HEK293 (cell line): Measurements from ENCODE around the gene AHRR.

Source experiments
- CTCF ChIA-PET: fragments of 350-600 bp; formaldehyde crosslinking; extraction: SDS; loops from one replicate; lab custom pipeline; 2021; ENCODE audit warnings: antibody characterized with exemption; lab: Yijun Ruan, JAX
- POLR2A ChIA-PET: fragments of 300-600 bp; formaldehyde crosslinking; extraction: SDS; loops from one replicate; lab custom pipeline; 2020; ENCODE audit warnings: antibody characterized with exemption, inconsistent platforms; lab: Yijun Ruan, JAX
- H3K27ac ChIP-seq: fragments of 200-500 bp; sonication (Bioruptor generic); 2 replicates; pipeline ENCODE4 v1.5.1; 2014; ENCODE audit warnings: low read depth, low read length, control low read depth, inconsistent platforms; ENCODE audit errors: extremely low read depth
- H3K36me3 ChIP-seq, 2 experiments: fragments of 200-500 bp in 1 of 2; sonication (Bioruptor generic) in 1 of 2; 1 replicate in 1 of 2; 2 replicates in 1 of 2; pipeline ENCODE4 v1.5.1; 2014 to 2017; ENCODE audit warnings: inconsistent platforms in 2 of 2, low read length in 2 of 2; ENCODE audit not compliant: control insufficient read depth in 2 of 2, insufficient read depth in 1 of 2
- H3K4me1 ChIP-seq: fragments of 200-500 bp; sonication (Bioruptor generic); 2 replicates; pipeline ENCODE4 v1.5.1; 2014; ENCODE audit warnings: mild to moderate bottlenecking, low read length, inconsistent platforms; ENCODE audit not compliant: control insufficient read depth, insufficient read depth
- H3K4me3 ChIP-seq: 2 replicates; pipeline ENCODE4 v1.5.1; 2011; ENCODE audit warnings: low read depth, mild to moderate bottlenecking, control low read depth, low read length, moderate library complexity
- H3K9me3 ChIP-seq: fragments of 200-500 bp; sonication (Bioruptor generic); 2 replicates; pipeline ENCODE4 v1.5.1; 2014; ENCODE audit warnings: low read depth, low read length, inconsistent platforms; ENCODE audit not compliant: control insufficient read depth, insufficient read depth
- FEZF1 ChIP-seq: fragments of 450-650 bp; formaldehyde crosslinking; IDR thresholded peaks from 2 replicates; pipeline ENCODE4 v1.5.1; 2016; ENCODE audit warnings: missing biosample characterization, missing genetic modification characterization
- GLIS1 ChIP-seq: fragments of 450-650 bp; formaldehyde crosslinking; IDR thresholded peaks from 2 replicates; pipeline ENCODE4 v1.5.1; 2016; ENCODE audit warnings: missing biosample characterization, missing genetic modification characterization
- GLIS2 ChIP-seq: fragments of 450-650 bp; formaldehyde crosslinking; IDR thresholded peaks from 2 replicates; pipeline ENCODE4 v1.5.1; 2016; ENCODE audit warnings: missing biosample characterization, missing genetic modification characterization
- KLF1 ChIP-seq: fragments of 450-650 bp; formaldehyde crosslinking; IDR thresholded peaks from 2 replicates; pipeline ENCODE4 v1.5.1; 2016; ENCODE audit warnings: missing biosample characterization, missing genetic modification characterization
- KLF17 ChIP-seq: fragments of 450-650 bp; formaldehyde crosslinking; IDR thresholded peaks from 2 replicates; pipeline ENCODE4 v1.5.1; 2016; ENCODE audit warnings: missing biosample characterization, missing genetic modification characterization
- MZF1 ChIP-seq: fragments of 450-650 bp; formaldehyde crosslinking; IDR thresholded peaks from 2 replicates; pipeline ENCODE4 v1.5.1; 2017; ENCODE audit warnings: missing biosample characterization, missing genetic modification characterization, borderline replicate concordance
- REPIN1 ChIP-seq: fragments of 450-650 bp; formaldehyde crosslinking; IDR thresholded peaks from 2 replicates; pipeline ENCODE4 v1.5.1; 2017; ENCODE audit warnings: missing biosample characterization, missing genetic modification characterization, low read depth
- ZBTB21 ChIP-seq: fragments of 450-650 bp; formaldehyde crosslinking; IDR thresholded peaks from 2 replicates; pipeline ENCODE4 v1.5.1; 2017; ENCODE audit warnings: missing biosample characterization, missing genetic modification characterization
- ZBTB48 ChIP-seq: fragments of 450-650 bp; formaldehyde crosslinking; IDR thresholded peaks from 2 replicates; pipeline ENCODE4 v1.5.1; 2016; ENCODE audit warnings: missing biosample characterization, missing genetic modification characterization
- ZBTB49 ChIP-seq: fragments of 450-650 bp; formaldehyde crosslinking; IDR thresholded peaks from 2 replicates; pipeline ENCODE4 v1.5.1; 2016; ENCODE audit warnings: missing biosample characterization, missing genetic modification characterization, low read depth
- ZBTB6 ChIP-seq: fragments of 450-650 bp; formaldehyde crosslinking; IDR thresholded peaks from 2 replicates; pipeline ENCODE4 v1.5.1; 2017; ENCODE audit warnings: missing biosample characterization, missing genetic modification characterization
- ZBTB7A ChIP-seq: fragments of 450-650 bp; formaldehyde crosslinking; IDR thresholded peaks from 2 replicates; pipeline ENCODE4 v1.5.1; 2016; ENCODE audit warnings: low read depth, missing biosample characterization, missing genetic modification characterization
- ZFP3 ChIP-seq: fragments of 450-650 bp; formaldehyde crosslinking; IDR thresholded peaks from 2 replicates; pipeline ENCODE4 v1.5.1; 2016; ENCODE audit warnings: low read depth, missing biosample characterization, missing genetic modification characterization
- ZFP41 ChIP-seq: fragments of 450-650 bp; formaldehyde crosslinking; IDR thresholded peaks from 2 replicates; pipeline ENCODE4 v1.5.1; 2016; ENCODE audit warnings: missing biosample characterization, missing genetic modification characterization, borderline replicate concordance
- ZNF133 ChIP-seq: fragments of 450-650 bp; formaldehyde crosslinking; IDR thresholded peaks from 2 replicates; pipeline ENCODE4 v1.5.1; 2016; ENCODE audit warnings: missing biosample characterization, missing genetic modification characterization
- ZNF140 ChIP-seq: fragments of 450-650 bp; formaldehyde crosslinking; IDR thresholded peaks from 2 replicates; pipeline ENCODE4 v1.5.1; 2016; ENCODE audit warnings: missing biosample characterization, missing genetic modification characterization
- ZNF146 ChIP-seq: fragments of 450-650 bp; formaldehyde crosslinking; IDR thresholded peaks from 2 replicates; pipeline ENCODE4 v1.5.1; 2016; ENCODE audit warnings: missing biosample characterization, missing genetic modification characterization
- ZNF157 ChIP-seq: fragments of 450-650 bp; formaldehyde crosslinking; IDR thresholded peaks from 2 replicates; pipeline ENCODE4 v1.5.1; 2016; ENCODE audit warnings: missing biosample characterization, missing genetic modification characterization
- ZNF214 ChIP-seq: fragments of 450-650 bp; formaldehyde crosslinking; IDR thresholded peaks from 2 replicates; pipeline ENCODE4 v1.5.1; 2017; ENCODE audit warnings: missing biosample characterization, mild to moderate bottlenecking, missing genetic modification characterization, borderline replicate concordance
- ZNF341 ChIP-seq: fragments of 450-650 bp; formaldehyde crosslinking; IDR thresholded peaks from 2 replicates; pipeline ENCODE4; 2016; ENCODE audit warnings: low read depth, missing biosample characterization, missing genetic modification characterization
- ZNF37A ChIP-seq: fragments of 450-650 bp; IDR thresholded peaks from 2 replicates; pipeline ENCODE4 v1.5.1; 2018; ENCODE audit warnings: missing biosample characterization, missing genetic modification characterization
- ZNF514 ChIP-seq: fragments of 450-650 bp; formaldehyde crosslinking; IDR thresholded peaks from 2 replicates; pipeline ENCODE4 v1.5.1; 2016; ENCODE audit warnings: missing biosample characterization, missing genetic modification characterization
- ZNF558 ChIP-seq: fragments of 450-650 bp; formaldehyde crosslinking; IDR thresholded peaks from 2 replicates; pipeline ENCODE4 v1.5.1; 2016; ENCODE audit warnings: missing biosample characterization, missing genetic modification characterization
- ZNF600 ChIP-seq: fragments of 450-650 bp; formaldehyde crosslinking; IDR thresholded peaks from 2 replicates; pipeline ENCODE4 v1.5.1; 2016; ENCODE audit warnings: missing biosample characterization, missing genetic modification characterization
- ZNF610 ChIP-seq: fragments of 450-650 bp; formaldehyde crosslinking; IDR thresholded peaks from 2 replicates; pipeline ENCODE4 v1.5.1; 2016; ENCODE audit warnings: missing biosample characterization, missing genetic modification characterization, borderline replicate concordance
- ZNF660 ChIP-seq: fragments of 450-650 bp; IDR thresholded peaks from 2 replicates; pipeline ENCODE4 v1.5.1; 2018; ENCODE audit warnings: missing biosample characterization, mild to moderate bottlenecking, missing genetic modification characterization
- ZNF777 ChIP-seq: fragments of 450-650 bp; formaldehyde crosslinking; IDR thresholded peaks from 2 replicates; pipeline ENCODE4 v1.5.1; 2017; ENCODE audit warnings: missing biosample characterization, missing genetic modification characterization, borderline replicate concordance
- ZSCAN18 ChIP-seq: fragments of 450-650 bp; formaldehyde crosslinking; IDR thresholded peaks from 2 replicates; pipeline ENCODE4 v1.5.1; 2016; ENCODE audit warnings: missing biosample characterization, missing genetic modification characterization
- ZSCAN30 ChIP-seq: fragments of 450-650 bp; IDR thresholded peaks from 2 replicates; pipeline ENCODE4 v1.5.1; 2018; ENCODE audit warnings: missing biosample characterization, mild to moderate bottlenecking, missing genetic modification characterization, moderate library complexity

AHRR gene

GRCh38 chr5:477247-477646, 155.7 kb downstream of the AHRR start (continued):
- TF ChIP-seq KLF17 (no peak), ZNF610 (tag by site-specific recombination) (no peak), ZNF37A (tag by site-specific recombination) (no peak), ZBTB48 (no peak)
- TF ChIP-seq, all 188 proteins: peak for 0

- no peak overlapping the region for H3K4me3 ChIP-seq
- H3K27ac ChIP-seq, result no peak overlapping the region
- ChIA-PET CTCF (no interaction called here), POLR2A (interaction anchor here (0.6 to 1.2 kb wide), 2 partner anchors 12 to 13 kb away, joined by 3 to 4 read pairs; no protein-coding TSS in a partner anchor)
- H3K9me3 ChIP-seq, result no peaks in the 10 kb centered on the region
- TF ChIP-seq ZNF610 (tag by site-specific recombination) (no peak), REPIN1 (tag by site-specific recombination) (no peak), ZNF558 (tag by site-specific recombination) (no peak), ZBTB6 (tag by site-specific recombination) (no peak), ZFP3 (no peak), ZBTB21 (tag by site-specific recombination) (no peak), ZNF214 (tag by site-specific recombination) (no peak), KLF1 (no peak), ZNF133 (tag by site-specific recombination) (no peak), ZNF600 (tag by site-specific recombination) (no peak), GLIS1 (no peak), ZFP41 (tag by site-specific recombination) (no peak), ZSCAN18 (no peak), ZNF341 (no peak), FEZF1 (tag by site-specific recombination) (no peak), ZNF777 (tag by site-specific recombination) (no peak), ZNF514 (no peak), ZNF660 (tag by site-specific recombination) (no peak)
- no peaks in the 10 kb centered on the region for H3K4me1 ChIP-seq
- no peaks in the 10 kb centered on the region; a peak in 1 of 3 replicates for H3K36me3 ChIP-seq
Observed at GRCh38 chr5:477871-478270, 156.4 kb downstream of the AHRR start.

- TF ChIP-seq GLIS2 (tag by site-specific recombination) (peak; percentile 58), ZNF140 (tag by site-specific recombination) (no peak), ZBTB7A (tag by site-specific recombination) (no peak), ZNF146 (tag by site-specific recombination) (no peak), ZNF157 (tag by site-specific recombination) (no peak), ZBTB49 (tag by site-specific recombination) (no peak), MZF1 (tag by site-specific recombination) (no peak), ZSCAN30 (tag by site-specific recombination) (no peak)
- no peak overlapping the region for H3K4me3 ChIP-seq
- H3K4me1 ChIP-seq, result no peaks in the 10 kb centered on the region
- no peaks in the 10 kb centered on the region for H3K9me3 ChIP-seq
- H3K27ac ChIP-seq, result no peak overlapping the region
- no peaks in the 10 kb centered on the region; a peak in 1 of 3 replicates for H3K36me3 ChIP-seq
- CTCF ChIA-PET, result no interaction called here
- POLR2A ChIA-PET, result no interaction called here
Observed at GRCh38 chr5:478369-478981, 157.0 kb downstream of the AHRR start.
